ENCODE results near the gene ALB.

GRCh38 chr4:73434311-73434710, 30.2 kb downstream of the ALB start:
- TF ChIP-seq CTCF (IDR thresholded peaks at IDR 0.05), result peak; percentile 55
- TF ChIP-seq ELF4 (CRISPR knock-in tag; IDR thresholded peaks at IDR 0.05; ENCODE audit: low read depth), result no peak
- no peak for TF ChIP-seq JUN (CRISPR knock-in tag; IDR thresholded peaks at IDR 0.05)
- no peak for TF ChIP-seq TEAD1 (CRISPR knock-in tag; IDR thresholded peaks at IDR 0.05)
- no peak for TF ChIP-seq CREB1 (CRISPR knock-in tag; IDR thresholded peaks at IDR 0.05)
- TF ChIP-seq FOXJ3 (CRISPR knock-in tag; IDR thresholded peaks at IDR 0.05; ENCODE audit: borderline replicate concordance), result no peak
